Skin epidermis (tissue), 12 donors: Measurements from ENCODE around the gene ELL.

Experiments
- H3K27ac ChIP-seq, 21 experiments: fragments of 200-600 bp; sonication (generic) in 11 of 21; one replicate each; pipeline ENCODE4 v1.5.0; 2020; ENCODE audit warnings: mild to moderate bottlenecking in 3 of 21, inconsistent platforms in 2 of 21, moderate library complexity in 2 of 21
- H3K4me3 ChIP-seq, 7 experiments: fragments of 200-600 bp; sonication (generic) in 2 of 7; one replicate each; pipeline ENCODE4 v1.5.0; 2020; ENCODE audit warnings: inconsistent platforms in 2 of 7, mild to moderate bottlenecking in 2 of 7, moderate library complexity in 1 of 7

ELL gene

DNA sequence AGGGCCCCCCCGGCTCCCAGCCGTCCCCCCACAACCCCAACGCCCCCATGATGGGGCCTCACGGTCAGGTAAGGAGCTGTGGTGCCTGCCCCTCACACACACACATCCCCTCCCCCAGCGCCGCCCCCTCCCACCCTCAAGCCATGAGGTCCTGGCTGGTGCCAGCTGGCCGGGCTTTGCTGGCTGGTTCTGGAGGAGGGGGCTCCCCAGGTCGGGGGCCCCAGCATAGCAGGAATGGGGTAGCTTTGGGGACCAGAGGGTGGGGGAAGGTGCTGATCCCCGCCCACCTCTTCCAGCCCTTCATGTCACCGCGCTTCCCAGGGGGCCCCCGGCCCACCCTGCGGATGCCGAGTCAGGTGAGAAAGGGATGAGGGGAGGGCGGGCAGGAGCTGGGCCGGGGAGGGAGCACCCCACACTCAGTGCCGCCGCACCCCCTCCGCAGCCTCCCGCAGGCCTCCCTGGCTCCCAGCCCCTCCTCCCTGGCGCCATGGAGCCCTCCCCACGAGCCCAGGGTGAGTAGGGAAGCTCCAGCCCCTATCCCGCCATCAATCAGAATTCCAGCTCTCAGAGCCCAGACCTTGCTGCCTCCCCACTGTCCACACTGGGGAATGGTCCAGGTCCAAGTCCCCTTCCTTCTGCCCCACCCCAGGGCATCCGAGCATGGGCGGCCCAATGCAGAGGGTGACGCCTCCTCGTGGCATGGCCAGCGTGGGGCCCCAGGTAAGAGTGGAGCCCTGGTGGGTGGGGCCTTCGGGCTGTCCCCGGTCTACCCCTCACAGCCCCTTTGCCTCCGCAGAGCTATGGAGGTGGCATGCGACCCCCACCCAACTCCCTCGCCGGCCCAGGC lies 90.3 kb downstream of the ELL start:
- no peak overlapping the region for H3K27ac ChIP-seq
- no peak overlapping the region for H3K4me3 ChIP-seq

GRCh38 chr19:18430417-18431144 lies 91.3 kb downstream of the ELL start:
- no peak overlapping the region for H3K4me3 ChIP-seq
- peak overlapping the region in 3 of 21 experiments; percentile 72 to 87 (median 78) for H3K27ac ChIP-seq

GRCh38 chr19:18429717-18430416 lies 92.0 kb downstream of the ELL start:
- peak overlapping the region in 17 of 21 experiments; percentile 0 to 87 (median 69) for H3K27ac ChIP-seq
- H3K4me3 ChIP-seq, result peak overlapping the region in 3 of 7 experiments; percentile 28 to 37 (median 35)

DNA sequence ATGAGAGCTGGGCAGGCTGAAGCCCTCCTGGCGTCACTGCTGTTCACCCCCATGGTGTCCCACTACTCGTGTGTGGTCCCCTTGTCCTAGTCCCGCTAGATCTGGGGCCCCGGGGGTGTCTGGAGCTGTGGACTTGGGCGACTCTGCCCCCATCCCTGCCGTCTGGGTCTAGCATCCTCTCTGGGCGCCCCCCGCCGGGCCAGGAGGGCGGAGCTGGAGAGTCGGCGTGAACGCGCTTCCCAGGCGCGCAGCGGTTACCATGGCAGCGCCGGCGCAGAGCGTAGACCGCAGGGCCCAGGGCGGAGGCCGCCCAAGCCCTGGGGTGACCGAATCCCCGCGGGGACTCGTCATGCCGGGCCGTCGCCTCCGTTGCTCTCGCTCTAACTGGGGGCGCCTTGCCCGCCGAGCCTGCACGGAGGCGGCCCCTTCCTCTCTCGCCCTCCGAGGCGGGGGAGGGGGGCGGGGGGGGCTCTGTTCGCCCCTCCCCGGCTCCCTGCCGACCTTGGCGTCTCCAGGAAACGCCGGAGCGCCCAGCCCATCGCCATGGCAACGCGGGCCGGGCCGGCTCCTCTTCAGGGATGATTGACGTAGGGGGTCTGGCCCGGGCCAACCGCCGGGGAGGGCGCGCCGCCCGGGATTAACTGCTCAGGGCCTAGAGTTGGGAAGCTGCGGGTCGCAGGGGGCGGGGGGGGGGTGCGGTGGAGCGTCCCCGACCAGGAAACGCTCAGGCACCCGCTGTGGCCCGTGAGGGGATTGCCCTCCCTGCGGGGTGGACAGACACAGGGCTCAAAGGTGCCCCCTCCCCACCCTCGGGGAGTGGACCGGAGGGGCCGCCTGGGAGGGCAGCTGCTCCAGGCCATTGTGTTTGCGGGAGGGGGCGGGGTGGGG lies 92.8 kb downstream of the ELL start:
- Histone ChIP-seq H3K27ac (peak overlapping the region in 19 of 21 experiments; percentile 0 to 87 (median 68)), H3K4me3 (peak overlapping the region; percentile 20 to 37 (median 29))

- Histone ChIP-seq H3K27ac (peak overlapping the region in 14 of 21 experiments; percentile 40 to 87 (median 72)), H3K4me3 (peak overlapping the region in 1 of 7 experiments; percentile 35)
Observed at GRCh38 chr19:18428173-18428786, 93.6 kb downstream of the ELL start.

- Histone ChIP-seq H3K27ac (peak overlapping the region in 3 of 21 experiments; percentile 3 to 68 (median 16)), H3K4me3 (no peak overlapping the region)
Observed at GRCh38 chr19:18427743-18428113, 94.1 kb downstream of the ELL start.

DNA sequence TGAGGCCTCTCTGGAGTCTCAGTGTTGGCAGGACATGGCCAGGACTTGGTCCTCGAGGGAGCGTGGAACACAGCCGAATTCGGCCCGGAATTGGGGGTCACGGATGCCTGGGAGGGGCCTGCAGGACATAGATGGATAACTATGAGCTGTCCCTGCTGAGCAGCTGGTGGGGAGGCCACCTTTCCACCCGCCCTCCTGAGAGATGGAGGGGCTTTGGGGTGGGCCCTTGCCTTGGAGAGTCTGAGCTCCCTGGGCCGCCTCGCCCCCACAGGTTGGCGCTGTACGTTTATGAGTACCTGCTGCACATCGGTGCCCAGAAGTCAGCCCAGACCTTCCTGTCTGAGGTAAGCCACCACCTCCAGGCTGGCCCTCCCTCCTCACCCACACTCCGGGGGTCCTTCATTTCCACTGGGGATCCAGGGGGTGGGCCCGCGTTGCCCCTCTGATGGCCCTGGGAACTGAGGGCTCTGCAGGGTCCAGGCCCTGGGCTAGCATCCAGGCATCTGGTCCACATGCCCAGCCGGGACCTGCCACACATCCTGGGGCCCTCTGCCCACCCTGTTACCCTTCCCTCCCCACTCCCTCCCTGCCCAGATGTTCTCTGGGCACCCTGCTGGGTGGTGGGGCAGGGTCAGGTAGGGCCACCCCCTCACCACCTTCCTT lies 94.7 kb downstream of the ELL start:
- Histone ChIP-seq H3K4me3 (no peak overlapping the region), H3K27ac (peak overlapping the region in 3 of 21 experiments; percentile 3 to 65 (median 16))

- H3K27ac ChIP-seq, result peak overlapping the region in 9 of 21 experiments; percentile 7 to 72 (median 43)
- H3K4me3 ChIP-seq, result no peak overlapping the region
Observed at GRCh38 chr19:18426416-18426767, 95.5 kb downstream of the ELL start.

- H3K27ac ChIP-seq, result peak overlapping the region in 13 of 21 experiments; percentile 7 to 72 (median 43)
- no peak overlapping the region for H3K4me3 ChIP-seq
Observed at GRCh38 chr19:18425515-18426415, 96.1 kb downstream of the ELL start.

- Histone ChIP-seq H3K27ac (peak overlapping the region in 9 of 21 experiments; percentile 12 to 65 (median 31)), H3K4me3 (no peak overlapping the region)
Observed at GRCh38 chr19:18424890-18425514, 96.9 kb downstream of the ELL start.

DNA sequence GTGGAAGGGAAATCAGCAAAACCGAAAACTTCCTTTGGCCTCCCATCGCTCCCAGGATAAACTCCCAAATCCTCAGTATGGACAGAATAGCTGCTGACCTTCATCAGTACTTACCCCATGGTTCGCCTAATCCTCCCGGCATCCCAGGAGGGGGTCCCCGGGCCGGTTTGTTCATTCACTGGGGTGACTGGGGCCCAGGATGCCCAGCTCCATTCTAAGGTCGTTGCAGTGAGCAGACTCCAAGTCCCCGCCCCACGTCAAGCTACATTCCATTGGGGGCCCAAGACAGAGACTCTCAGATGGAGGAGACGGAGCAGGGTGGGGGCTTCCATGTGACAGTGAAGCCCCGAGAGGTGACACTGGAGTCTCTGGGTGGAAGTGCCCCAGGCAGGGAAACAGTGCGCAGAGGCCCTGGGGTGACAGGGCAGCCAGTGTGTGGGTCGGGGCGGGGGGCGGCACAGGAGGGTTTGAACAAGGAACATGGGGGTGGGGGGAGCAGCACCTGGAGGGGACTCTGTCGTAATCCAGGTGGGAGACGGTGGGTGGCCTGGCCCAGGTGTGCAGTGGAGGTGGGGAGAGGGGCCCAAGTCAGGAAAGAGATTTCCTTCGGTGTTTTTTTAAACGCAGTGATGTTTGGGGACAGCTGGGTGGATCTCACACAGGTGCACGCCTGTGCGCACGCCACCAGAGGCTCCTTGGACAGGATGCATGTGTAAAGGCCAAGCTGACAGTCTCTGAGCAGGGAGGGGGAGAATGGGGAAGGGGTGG lies 97.6 kb downstream of the ELL start:
- H3K27ac ChIP-seq, result peak overlapping the region in 8 of 21 experiments; percentile 9 to 54 (median 26)
- H3K4me3 ChIP-seq, result no peak overlapping the region

DNA sequence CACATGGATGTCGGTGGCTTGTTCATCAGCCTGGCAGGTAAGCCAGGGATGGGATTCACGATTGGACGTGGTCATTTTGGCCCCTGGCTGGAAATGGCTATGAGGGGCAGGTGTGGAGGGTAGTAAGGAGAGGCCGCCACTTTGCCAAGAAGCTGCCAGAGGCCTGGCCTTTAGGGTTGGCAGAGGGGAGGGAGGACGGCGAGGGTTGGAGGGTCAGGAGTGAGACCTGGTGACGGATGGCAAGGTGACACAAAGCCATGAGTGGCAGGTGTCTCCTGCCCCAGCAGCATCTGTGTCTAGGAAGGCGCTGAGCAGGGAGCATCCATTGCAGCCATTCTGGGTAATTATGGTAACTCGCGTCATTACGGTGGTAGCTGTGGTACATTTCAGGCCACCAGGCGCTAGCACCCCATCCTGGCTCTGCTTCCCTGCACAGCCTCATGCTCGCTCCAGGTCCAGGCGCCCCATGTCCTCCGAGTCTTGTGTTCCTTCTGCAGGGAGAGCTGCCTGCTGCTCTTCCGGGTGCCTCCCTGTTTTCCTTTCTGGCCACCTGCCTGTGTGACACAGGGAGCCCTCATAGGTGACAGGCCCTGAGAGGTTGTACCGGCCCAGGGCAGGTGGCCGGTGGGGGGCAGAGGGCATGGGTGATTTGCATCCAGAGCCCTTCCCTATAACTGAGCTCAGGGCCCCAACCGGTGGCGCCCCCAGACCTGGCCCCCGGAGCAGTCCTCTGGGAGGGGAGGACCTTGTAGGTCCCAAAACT lies 98.4 kb downstream of the ELL start:
- Histone ChIP-seq H3K27ac (peak overlapping the region in 9 of 21 experiments; percentile 10 to 87 (median 40)), H3K4me3 (no peak overlapping the region)

DNA sequence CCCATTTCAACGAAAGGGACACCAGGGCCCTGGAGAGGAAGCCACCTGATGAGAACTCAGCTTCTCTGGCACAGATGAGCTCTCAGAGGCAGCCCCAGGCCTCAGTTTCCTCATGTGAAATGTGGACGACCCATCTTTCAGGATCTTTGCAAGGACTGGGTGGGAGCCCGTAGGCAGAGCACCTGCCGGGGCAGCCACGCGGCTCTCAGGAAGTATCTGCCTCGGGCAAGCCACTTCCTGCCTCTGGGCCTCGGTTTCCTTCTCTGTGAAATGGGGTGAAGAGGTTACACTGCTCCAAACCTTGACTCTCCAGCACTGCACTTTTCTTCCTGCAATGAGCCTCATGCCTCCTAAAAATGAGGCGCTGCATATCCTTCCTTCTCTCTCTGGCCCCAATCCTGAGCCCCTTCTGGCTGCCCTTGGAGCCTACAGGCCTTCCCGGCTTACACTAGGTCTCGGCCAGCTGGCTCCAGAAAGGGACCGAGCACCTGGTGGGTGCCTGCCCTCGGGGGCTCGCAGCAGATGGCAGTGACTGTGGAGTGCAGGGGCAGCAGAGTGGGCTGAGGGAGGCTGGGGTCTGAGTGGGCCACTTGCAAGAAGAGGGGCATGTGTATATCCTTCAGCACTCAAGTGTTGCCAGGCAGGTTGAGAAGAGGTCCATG lies 99.2 kb downstream of the ELL start:
- Histone ChIP-seq H3K4me3 (no peak overlapping the region), H3K27ac (peak overlapping the region in 5 of 21 experiments; percentile 23 to 87 (median 54))

- peak overlapping the region in 10 of 21 experiments; percentile 23 to 92 (median 82) for H3K27ac ChIP-seq
Observed at GRCh38 chr19:18421371-18421959, 100.4 kb downstream of the ELL start.

More at GRCh38 chr19:18421371-18421959, 100.4 kb downstream of the ELL start:
- no peak overlapping the region for H3K4me3 ChIP-seq
